Endothelial cell of umbilical vein (primary cell): Measurements from ENCODE around the gene DPP6. TPM values are rescaled to one million over a fixed set of nuclear protein-coding genes. Genes with fewer than 3 reads are reported as not detected.

Experiments
- BruUV-seq: library from RNA; stranded (reverse); fragments of 400-500 nt; replicated peaks from 2 replicates; lab custom pipeline; 2021; lab: Mats Ljungman, UMichigan
- CTCF ChIA-PET: fragments of 300-600, 350-600 bp; sonication (Branson Sonifier 250); formaldehyde crosslinking; loops from one replicate; lab custom pipeline; 2021; ENCODE audit warnings: antibody characterized with exemption, inconsistent platforms; lab: Charles Lee
- POLR2A ChIA-PET: fragments of 300-600, 350-600 bp; sonication (Branson Sonifier 250); formaldehyde crosslinking; loops from one replicate; lab custom pipeline; 2021; ENCODE audit warnings: antibody characterized with exemption, inconsistent platforms; lab: Charles Lee
- DNase-seq: peaks from one replicate; pipeline ENCODE4 v3.0.0-alpha.2; 2011; ENCODE audit warnings: low read depth, low spot score
- FAIRE-seq: peaks from 2 replicates; lab custom pipeline; 2011; peaks lifted over from hg19 to GRCh38; lab: Jason Lieb, UNC
- H2AFZ ChIP-seq: 2 replicates; pipeline ENCODE4 v1.6.0; 2012; ENCODE audit warnings: low read depth, low read length, control low read depth, inconsistent platforms
- H3K27ac ChIP-seq: 2 replicates; pipeline ENCODE4 v1.5.1; 2011; ENCODE audit warnings: low read depth, mild to moderate bottlenecking, control low read depth, low read length, moderate library complexity; ENCODE audit not compliant: insufficient read depth
- H3K27me3 ChIP-seq, 2 experiments: 2 replicates each; pipeline versions ENCODE4 v1.6.0 to v1.6.1; 2011; ENCODE audit warnings: low read length in 2 of 2, mixed read lengths in 1 of 2; ENCODE audit not compliant: control insufficient read depth in 2 of 2, insufficient read depth in 2 of 2
- H3K36me3 ChIP-seq, 2 experiments: 2 replicates in 1 of 2; 3 replicates in 1 of 2; pipeline ENCODE4 v1.5.1; 2011; ENCODE audit warnings: low read length in 2 of 2, mild to moderate bottlenecking in 1 of 2, moderate library complexity in 1 of 2; ENCODE audit not compliant: control insufficient read depth in 2 of 2, insufficient read depth in 2 of 2; ENCODE audit errors: extremely low read depth in 1 of 2
- H3K4me1 ChIP-seq: 3 replicates; pipeline ENCODE4 v1.5.1; 2011; ENCODE audit warnings: mild to moderate bottlenecking, low read length; ENCODE audit not compliant: control insufficient read depth, insufficient read depth; ENCODE audit errors: extremely low read depth
- H3K4me2 ChIP-seq: 2 replicates; pipeline ENCODE4 v1.6.1; 2011; ENCODE audit warnings: low read length, control low read depth, mixed read lengths; ENCODE audit not compliant: insufficient read depth
- H3K4me3 ChIP-seq, 3 experiments: fragments of 200-600 bp in 1 of 3; sonication (generic), shearing (Covaris generic) in 1 of 3; replicated peaks in 1 of 3; 2 replicates each; pipeline ENCODE4 v1.5.1; 2011 to 2016; ENCODE audit warnings: control low read depth in 3 of 3, low read length in 3 of 3, mild to moderate bottlenecking in 2 of 3, inconsistent platforms in 1 of 3, low read depth in 1 of 3, moderate library complexity in 1 of 3; ENCODE audit not compliant: insufficient read depth in 1 of 3
- H3K79me2 ChIP-seq: 2 replicates; pipeline ENCODE4 v1.6.0; 2012; ENCODE audit warnings: low read length, inconsistent platforms; ENCODE audit not compliant: control insufficient read depth, insufficient read depth
- H3K9ac ChIP-seq: replicated peaks from 2 replicates; pipeline ENCODE3; 2011; ENCODE audit warnings: low read length, control low read depth; ENCODE audit not compliant: insufficient read depth; ENCODE audit errors: extremely low read depth
- H3K9me1 ChIP-seq: replicated peaks from 3 replicates; pipeline ENCODE4 v1.6.0; 2011; ENCODE audit warnings: mild to moderate bottlenecking, low read length; ENCODE audit not compliant: control insufficient read depth, insufficient read depth; ENCODE audit errors: extremely low read depth
- H3K9me3 ChIP-seq: replicated peaks from 2 replicates; pipeline ENCODE4 v1.5.1; 2012; ENCODE audit warnings: low read length, inconsistent platforms; ENCODE audit not compliant: control insufficient read depth, insufficient read depth
- H4K20me1 ChIP-seq: replicated peaks from 2 replicates; pipeline ENCODE3; 2011; ENCODE audit warnings: mild to moderate bottlenecking, low read length; ENCODE audit not compliant: control insufficient read depth, insufficient read depth; ENCODE audit errors: extremely low read depth
- CTCF ChIP-seq, 2 donors: IDR thresholded peaks; 1 replicate in 1 of 2; 2 replicates in 1 of 2; pipeline ENCODE4 v1.5.1; 2011; ENCODE audit warnings: low read length in 2 of 2, mild to moderate bottlenecking in 2 of 2, moderate library complexity in 2 of 2, control low read depth in 1 of 2, inconsistent platforms in 1 of 2, low read depth in 1 of 2; ENCODE audit not compliant: insufficient read depth in 1 of 2; ENCODE audit errors: extremely low read depth in 1 of 2
- EZH2 ChIP-seq: IDR thresholded peaks from 2 replicates; pipeline ENCODE4 v1.6.1; 2012; ENCODE audit warnings: borderline replicate concordance, low read depth, mild to moderate bottlenecking, moderate library complexity, low read length, inconsistent platforms; ENCODE audit not compliant: severe bottlenecking
- FOS ChIP-seq: IDR thresholded peaks from 2 replicates; pipeline ENCODE4 v1.6.1; 2011; ENCODE audit warnings: mild to moderate bottlenecking, low read length, moderate library complexity, borderline replicate concordance; ENCODE audit not compliant: insufficient read depth
- GATA2 ChIP-seq: IDR thresholded peaks from 2 replicates; pipeline ENCODE4 v1.7.0; 2011; ENCODE audit warnings: low read depth, mild to moderate bottlenecking, moderate library complexity, mixed read lengths, low read length; ENCODE audit not compliant: insufficient read length, insufficient read depth
- JUN ChIP-seq: IDR thresholded peaks from 2 replicates; pipeline ENCODE4 v1.6.1; 2011; ENCODE audit warnings: borderline replicate concordance, low read depth; ENCODE audit not compliant: insufficient read length, insufficient read depth
- MAX ChIP-seq: IDR thresholded peaks from 2 replicates; pipeline ENCODE4 v1.6.1; 2011; ENCODE audit not compliant: insufficient read depth, insufficient read length
- MYC ChIP-seq: IDR thresholded peaks from one replicate; pipeline ENCODE4 v1.6.1; 2011; ENCODE audit warnings: mild to moderate bottlenecking, low read depth, low read length
- POLR2A ChIP-seq: IDR thresholded peaks from 2 replicates; pipeline ENCODE4 v1.6.1; 2012; ENCODE audit warnings: low read depth, mild to moderate bottlenecking, control low read depth, low read length
- POLR2AphosphoS5 ChIP-seq: IDR thresholded peaks from 2 replicates; pipeline ENCODE4 v1.6.1; 2012; ENCODE audit warnings: low read depth, mild to moderate bottlenecking, control low read depth, low read length, moderate library complexity; ENCODE audit not compliant: insufficient read depth
- dilution Hi-C: fragments of 300-500 bp; cut with MboI; formaldehyde crosslinking; loops from one replicate; pipeline ENCODE4 v1.15.0; 2019; ENCODE audit warnings: low sequenced_read_pairs; ENCODE audit not compliant: extremely low pct_ligation_motif_present
- intact Hi-C: fragments of 100-400 bp; cut with micrococcal nuclease; formaldehyde crosslinking; loops from one replicate; pipeline ENCODE4 v1.10.0; 2022
- polyA plus RNA-seq, 4 experiments: library from polyadenylated mRNA; depleted of rRNA in 3 of 4; stranded (reverse) in 3 of 4; unstranded in 1 of 4; fragments of >200 nt; gene quantifications; 2 replicates each; pipeline versions ENCODE4 v1.2.1 to v1.2.3, GENCODE V29; 2011 to 2012; ENCODE audit warnings: missing spikeins in 1 of 4
- total RNA-seq: library from RNA; stranded (reverse); gene quantifications from 2 replicates; pipeline ENCODE4 v1.2.3, GENCODE V29; 2021

Gene DPP6
- total and polyA plus RNA-seq, 2 donors (not counting 3 experiments of a cell fraction or from before 2014, with no cell fraction given), result not detected

GRCh38 chr7:154875297-154875696 is 823.1 kb downstream of the DPP6 start:
- ChIA-PET CTCF (no interaction called here), POLR2A (no interaction called here)
- H3K9me1 ChIP-seq, result no peaks in the 10 kb centered on the region
- H3K9me3 ChIP-seq, result no peaks in the 10 kb centered on the region
- intact Hi-C loops (no loop called here), dilution Hi-C loops (no loop called here)
- H3K27ac ChIP-seq, result no peak overlapping the region
- H3K4me2 ChIP-seq, result no peak overlapping the region
- H3K27me3 ChIP-seq, result no peaks in the 10 kb centered on the region
- H3K4me1 ChIP-seq, result no peaks in the 10 kb centered on the region
- H3K9ac ChIP-seq, result no peak overlapping the region
- no peaks in the 10 kb centered on the region for H3K36me3 ChIP-seq
- BruUV-seq, result no TSS peak
- H3K79me2 ChIP-seq, result no peaks in the 10 kb centered on the region
- FAIRE-seq (no peak), DNase-seq (no peak)
- H2AFZ ChIP-seq, result no peak overlapping the region
- H4K20me1 ChIP-seq, result no peaks in the 10 kb centered on the region
- TF ChIP-seq GATA2, result no peak
- TF ChIP-seq EZH2, result no peak
- no peak for TF ChIP-seq POLR2AphosphoS5
- TF ChIP-seq POLR2A, result no peak
- TF ChIP-seq FOS, result no peak
- TF ChIP-seq MYC, result no peak
- no peak for TF ChIP-seq MAX
- no peak for TF ChIP-seq CTCF (IDR thresholded peaks at IDR 0.05; ENCODE audit: extremely low read depth in 1 of 2, insufficient read depth in 1 of 2, low read depth in 1 of 2, low read length in 2 of 2)
- TF ChIP-seq JUN, result no peak
- H3K4me3 ChIP-seq, result no peak overlapping the region
